Smooth muscle cell (in vitro differentiated cells): ENCODE results near the gene TNFRSF9. TPM values are rescaled to one million over a fixed set of nuclear protein-coding genes. Genes with fewer than 3 reads are reported as not detected.
"Not testable (repeated sequence)": the region's sequence is repeated elsewhere in the genome, so short reads cannot be mapped to it uniquely, and the experiment has no call there.

Source experiments
- DNase-seq: peaks from one replicate; lab custom pipeline; 2025; ENCODE audit not compliant: unreplicated experiment; lab: John Stamatoyannopoulos, UW
- H2AFZ ChIP-seq: fragments of 200-600 bp; sonication (generic); 2 replicates; pipeline ENCODE4 v1.6.0; 2016; ENCODE audit warnings: antibody characterized with exemption, low read depth, mild to moderate bottlenecking
- H3F3A ChIP-seq: fragments of 200-600 bp; sonication (generic); 2 replicates; pipeline ENCODE4 v1.6.0; 2017; ENCODE audit warnings: antibody characterized with exemption, low read depth
- H3K27ac ChIP-seq: fragments of 200-600 bp; sonication (generic); 2 replicates; pipeline ENCODE4 v1.5.1; 2016; ENCODE audit warnings: low read depth, mild to moderate bottlenecking
- H3K27me3 ChIP-seq: fragments of 200-600 bp; sonication (generic); 2 replicates; pipeline ENCODE4 v1.6.1; 2016; ENCODE audit warnings: low read depth, mild to moderate bottlenecking
- H3K36me3 ChIP-seq: fragments of 200-600 bp; sonication (generic); 2 replicates; pipeline ENCODE4 v1.5.1; 2016; ENCODE audit warnings: low read depth
- H3K4me1 ChIP-seq: fragments of 200-600 bp; sonication (generic); 2 replicates; pipeline ENCODE4 v1.5.1; 2016; ENCODE audit warnings: low read depth
- H3K4me2 ChIP-seq: fragments of 200-600 bp; sonication (generic); 2 replicates; pipeline ENCODE4 v1.6.0; 2016; ENCODE audit warnings: mild to moderate bottlenecking
- H3K4me3 ChIP-seq: fragments of 200-600 bp; sonication (generic); 2 replicates; pipeline ENCODE4 v1.5.1; 2016; ENCODE audit warnings: mild to moderate bottlenecking
- H3K79me2 ChIP-seq: fragments of 200-600 bp; sonication (generic); 2 replicates; pipeline ENCODE4 v1.6.0; 2016; ENCODE audit warnings: low read depth, mild to moderate bottlenecking
- H3K9ac ChIP-seq: fragments of 200-600 bp; sonication (generic); 2 replicates; pipeline ENCODE4 v1.6.0; 2016; ENCODE audit warnings: low read depth
- H3K9me3 ChIP-seq: fragments of 200-600 bp; sonication (generic); replicated peaks from 2 replicates; pipeline ENCODE4 v1.5.1; 2016; ENCODE audit warnings: low read depth
- H4K20me1 ChIP-seq: fragments of 200-600 bp; sonication (generic); 2 replicates; pipeline ENCODE4 v1.6.0; 2016; ENCODE audit warnings: low read depth
- WGBS: methylation state at CpG from one replicate; pipeline ENCODE4 v1.1.7; 2016; ENCODE audit warnings: low lambda C conversion rate; 5-methylcytosine and 5-hydroxymethylcytosine counted together
- polyA plus RNA-seq: library from polyadenylated mRNA; unstranded; fragments of >200 nt; fragmentation: Nextera tagmentation; extraction: Ambion mirVana; gene quantifications from 2 replicates; pipeline ENCODE4 v1.2.1, GENCODE V29; 2016
- total RNA-seq: library from RNA; depleted of rRNA; stranded (reverse); fragments of >200 nt; gene quantifications from 2 replicates; pipeline ENCODE4 v1.2.3, GENCODE V29; 2014
- TF ChIP-seq, protein P1 (sequence below): fragments of 200-600 bp; sonication (generic); IDR thresholded peaks from 2 replicates; pipeline ENCODE4 v1.5.1; 2017; ENCODE audit warnings: borderline replicate concordance, mild to moderate bottlenecking, antibody characterized with exemption; ENCODE audit not compliant: insufficient read depth, poor library complexity, severe bottlenecking

The TNFRSF9 gene
- total and polyA plus RNA-seq, 2 experiments from 2014 or later: 0.09 to 0.45 TPM

- Histone ChIP-seq H3K9me3 (no peaks in the 10 kb centered on the region), H3K27me3 (no peaks in the 10 kb centered on the region), H3K27ac (no peak overlapping the region), H3K4me3 (no peak overlapping the region), H3K9ac (no peak overlapping the region), H3K79me2 (peaks cover 69% of the 10 kb centered on the region), H2AFZ (no peak overlapping the region), H4K20me1 (peaks cover 27% of the 10 kb centered on the region), H3K4me2 (no peak overlapping the region), H3F3A (peaks cover 4% of the 10 kb centered on the region), H3K36me3 (peaks cover 21% of the 10 kb centered on the region), H3K4me1 (peaks cover 12% of the 10 kb centered on the region)
- TF ChIP-seq, protein P1, sequence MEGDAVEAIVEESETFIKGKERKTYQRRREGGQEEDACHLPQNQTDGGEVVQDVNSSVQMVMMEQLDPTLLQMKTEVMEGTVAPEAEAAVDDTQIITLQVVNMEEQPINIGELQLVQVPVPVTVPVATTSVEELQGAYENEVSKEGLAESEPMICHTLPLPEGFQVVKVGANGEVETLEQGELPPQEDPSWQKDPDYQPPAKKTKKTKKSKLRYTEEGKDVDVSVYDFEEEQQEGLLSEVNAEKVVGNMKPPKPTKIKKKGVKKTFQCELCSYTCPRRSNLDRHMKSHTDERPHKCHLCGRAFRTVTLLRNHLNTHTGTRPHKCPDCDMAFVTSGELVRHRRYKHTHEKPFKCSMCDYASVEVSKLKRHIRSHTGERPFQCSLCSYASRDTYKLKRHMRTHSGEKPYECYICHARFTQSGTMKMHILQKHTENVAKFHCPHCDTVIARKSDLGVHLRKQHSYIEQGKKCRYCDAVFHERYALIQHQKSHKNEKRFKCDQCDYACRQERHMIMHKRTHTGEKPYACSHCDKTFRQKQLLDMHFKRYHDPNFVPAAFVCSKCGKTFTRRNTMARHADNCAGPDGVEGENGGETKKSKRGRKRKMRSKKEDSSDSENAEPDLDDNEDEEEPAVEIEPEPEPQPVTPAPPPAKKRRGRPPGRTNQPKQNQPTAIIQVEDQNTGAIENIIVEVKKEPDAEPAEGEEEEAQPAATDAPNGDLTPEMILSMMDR: no peak
- WGBS: 100% methylated on average over 3 of the region's 3 CpGs
- DNase-seq: no peak
Observed at GRCh38 chr1:7964476-7964875, 23.8 kb upstream of the TNFRSF9 start.

GRCh38 chr1:7963841-7964240 lies 23.2 kb upstream of the TNFRSF9 start:
- not testable (repeated sequence) for H3F3A ChIP-seq, H3K9me3 ChIP-seq, H3K4me3 ChIP-seq, H3K4me2 ChIP-seq, DNase-seq, H3K27me3 ChIP-seq, H3K27ac ChIP-seq, H3K9ac ChIP-seq, H2AFZ ChIP-seq
- H3K36me3 ChIP-seq: peaks cover 17% of the 10 kb centered on the region
- H3K4me1 ChIP-seq: peaks cover 12% of the 10 kb centered on the region
- 97% methylated on average over 7 of the region's 7 CpGs for WGBS
- peaks cover 69% of the 10 kb centered on the region for H3K79me2 ChIP-seq
- H4K20me1 ChIP-seq: peaks cover 24% of the 10 kb centered on the region

- H3K9me3 ChIP-seq, H3K9ac ChIP-seq: not testable (repeated sequence)
- WGBS: 96% methylated on average over 8 of the region's 12 CpGs
Observed at GRCh38 chr1:7963378-7963730, 22.7 kb upstream of the TNFRSF9 start.

GRCh38 chr1:7962636-7963377 lies 22.2 kb upstream of the TNFRSF9 start:
- TF ChIP-seq, protein P1: no peak
- H3K4me2 ChIP-seq: peak overlapping the region; percentile 89
- H3F3A ChIP-seq: peaks cover 4% of the 10 kb centered on the region
- peaks cover 13% of the 10 kb centered on the region for H3K36me3 ChIP-seq
- no peak overlapping the region for H2AFZ ChIP-seq
- H3K9ac ChIP-seq: peak overlapping the region; percentile 89
- H3K9me3 ChIP-seq: no peaks in the 10 kb centered on the region
- DNase-seq: no peak
- H3K4me3 ChIP-seq: peak overlapping the region; percentile 89
- peak overlapping the region; percentile 91 for H3K27ac ChIP-seq
- peaks cover 12% of the 10 kb centered on the region for H3K4me1 ChIP-seq
- H3K27me3 ChIP-seq: no peaks in the 10 kb centered on the region
- H4K20me1 ChIP-seq: peaks cover 16% of the 10 kb centered on the region
- H3K79me2 ChIP-seq: peaks cover 63% of the 10 kb centered on the region
- 94% methylated on average over 11 of the region's 11 CpGs for WGBS

More at GRCh38 chr1:7963378-7963730, 22.7 kb upstream of the TNFRSF9 start:
- peaks cover 68% of the 10 kb centered on the region for H3K79me2 ChIP-seq
- H3K27me3 ChIP-seq, H3F3A ChIP-seq, H3K27ac ChIP-seq, H3K4me2 ChIP-seq, H3K4me3 ChIP-seq, DNase-seq, H2AFZ ChIP-seq: not testable (repeated sequence)
- peaks cover 12% of the 10 kb centered on the region for H3K4me1 ChIP-seq
- peaks cover 19% of the 10 kb centered on the region for H4K20me1 ChIP-seq
- peaks cover 13% of the 10 kb centered on the region for H3K36me3 ChIP-seq
